Measurements from ENCODE around the gene SYCP2L. TPM values are rescaled to one million over a fixed set of nuclear protein-coding genes. Genes with fewer than 3 reads are reported as not detected.

SYCP2L gene
- total and polyA plus RNA-seq, 9 of the 15 experiments (the other 6 are each of a cell fraction or from before 2014, with no cell fraction given) = 12.4 to 46.9 (median 22.0) TPM

GRCh38 chr6:10995114-10995707, 108.4 kb downstream of the SYCP2L start:
- 0 out of 3 replicates have a peak, but pooled peaks have one; percentile 31 for ATAC-seq

More at GRCh38 chr6:10995114-10995707, 108.4 kb downstream of the SYCP2L start:
- intact Hi-C loops (cut with micrococcal nuclease) (no loop called here), in situ Hi-C loops (cut with MboI) (no loop called here)
- H4K20me1 ChIP-seq (replicated peaks; ENCODE audit: control insufficient read depth, insufficient read depth, low read length) = no peaks in the 10 kb centered on the region
- no peak overlapping the region for H3K27ac ChIP-seq (ENCODE audit: extremely low read depth, low read depth, low read length)
- H2AFZ ChIP-seq (ENCODE audit: low read depth, low read length) = no peak overlapping the region
- no peaks in the 10 kb centered on the region for H3K79me2 ChIP-seq (ENCODE audit: control insufficient read depth, insufficient read depth, low read length)
- H3K9ac ChIP-seq (ENCODE audit: insufficient read depth in 1 of 2, low read depth in 2 of 2, low read length in 2 of 2) = no peak overlapping the region
- FAIRE-seq = no peak
- no peak overlapping the region for H3K4me2 ChIP-seq (ENCODE audit: insufficient read depth, low read length)
- WGBS (ENCODE audit: insufficient coverage, low coverage, missing lambda C conversion rate) = 43% methylated on average over 4 of the region's 4 CpGs
- BruUV-seq (replicated peaks) = no TSS peak
- no peaks in the 10 kb centered on the region; a peak in 2 of 5 replicates for H3K4me1 ChIP-seq (replicated peaks in 1 of 2; ENCODE audit: control insufficient read depth in 2 of 2, insufficient read depth in 2 of 2, low read length in 2 of 2)
- POLR2A ChIA-PET = interaction anchor here (0.6 kb wide), 1 partner anchor 22 kb away, joined by 3 read pairs; no protein-coding TSS in a partner anchor
- no peaks in the 10 kb centered on the region for H3K9me3 ChIP-seq (replicated peaks; ENCODE audit: control insufficient read depth, insufficient read depth, low read depth, low read length)
- no peak for DNase-seq (ENCODE audit: extremely low read depth in 1 of 4, low spot score in 3 of 4)
- no peaks in the 10 kb centered on the region for H3K9me1 ChIP-seq (ENCODE audit: control insufficient read depth, insufficient read depth, low read length)
- H3K36me3 ChIP-seq (ENCODE audit: control insufficient read depth, insufficient read depth, low read length) = no peaks in the 10 kb centered on the region
- TF ChIP-seq RNF2 (IDR thresholded peaks at IDR 0.05) (no peak), U2AF2 (optimal IDR thresholded peaks at IDR 0.05; ENCODE audit: low read depth, low read length) (no peak), NR2C2 (CRISPR knock-in tag; IDR thresholded peaks at IDR 0.05) (no peak), NR2C2 (tag; IDR thresholded peaks at IDR 0.05) (no peak), CBX8 (IDR thresholded peaks at IDR 0.05; ENCODE audit: borderline replicate concordance, extremely low read depth, low read depth, low read length, poor library complexity, severe bottlenecking) (no peak), ZNF140 (CRISPR knock-in tag; IDR thresholded peaks at IDR 0.05) (no peak), HINFP (tag; conservative IDR thresholded peaks at IDR 0.05; ENCODE audit: low read depth) (no peak), ZC3H8 (IDR thresholded peaks at IDR 0.05) (no peak), ZNF354B (CRISPR knock-in tag; IDR thresholded peaks at IDR 0.05) (no peak), YY1 (IDR thresholded peaks at IDR 0.05; ENCODE audit: borderline replicate concordance in 1 of 3, control insufficient read depth in 1 of 3, extremely low read depth in 1 of 3, insufficient read depth in 3 of 3, insufficient read length in 1 of 3, insufficient replicate concordance in 2 of 3, low read depth in 1 of 3, low read length in 2 of 3) (no peak), ZBTB7A (IDR thresholded peaks at IDR 0.05; ENCODE audit: borderline replicate concordance, control insufficient read depth, low read depth, low read length) (no peak), FOXJ2 (tag; IDR thresholded peaks at IDR 0.05) (no peak), CBFB (CRISPR knock-in tag; IDR thresholded peaks at IDR 0.05) (no peak), RBM14 (IDR thresholded peaks at IDR 0.05; ENCODE audit: borderline replicate concordance, insufficient read depth, low read depth, low read length) (no peak), MYBL2 (IDR thresholded peaks at IDR 0.05; ENCODE audit: low read depth) (no peak), MYBL2 (CRISPR knock-in tag; IDR thresholded peaks at IDR 0.05; ENCODE audit: borderline replicate concordance) (no peak), HNRNPK (IDR thresholded peaks at IDR 0.05; ENCODE audit: low read depth, low read length, poor library complexity, severe bottlenecking) (no peak), SRSF9 (IDR thresholded peaks at IDR 0.05; ENCODE audit: borderline replicate concordance, low read depth, low read length) (no peak), RFX7 (CRISPR knock-in tag; IDR thresholded peaks at IDR 0.05) (no peak), ZNF57 (CRISPR knock-in tag; IDR thresholded peaks at IDR 0.05) (no peak)
- CTCF ChIA-PET (ENCODE audit: low intra/inter-chr PET ratio) = no interaction called here
- H3K27me3 ChIP-seq (ENCODE audit: control insufficient read depth in 2 of 2, insufficient read depth in 2 of 2, low read length in 2 of 2) = no peaks in the 10 kb centered on the region
- no peak overlapping the region for H3K4me3 ChIP-seq
